Right lobe of liver (tissue), 4 donors: Measurements from ENCODE around the gene TLE6.
A peak's percentile ranks its signal among the peaks of the same experiment; 100 is the strongest.

Experiments
- CTCF ChIP-seq, 4 donors: fragments of 200-600 bp in 3 of 4; fragments of 450-650 bp in 1 of 4; IDR thresholded peaks; one replicate each; pipeline versions ENCODE4 v1.5.1 to v1.8.0; 2016 to 2022; ENCODE audit warnings: antibody characterized with exemption in 4 of 4, mild to moderate bottlenecking in 2 of 4
- POLR2A ChIP-seq: fragments of 450-650 bp; IDR thresholded peaks from one replicate; pipeline ENCODE4 v1.6.1; 2017; ENCODE audit warnings: antibody characterized with exemption, mild to moderate bottlenecking
- donor health status: DM: no; HTN: no; CAD: no.
- donor health status: DM: no; HTN: no; CAD: no.
- donor health status: DM: no; HTN: yes; CAD: no.

- TF ChIP-seq CTCF (IDR thresholded peaks at IDR 0.05) (no peak), POLR2A (peak; percentile 35)
Observed at GRCh38 chr19:3036119-3036976, 59.0 kb downstream of the TLE6 start.
